Skin of body (tissue), 2 donors: ENCODE measurements around the gene TNFSF12. TPM values are rescaled to one million over a fixed set of nuclear protein-coding genes. Genes with fewer than 3 reads are reported as not detected.
A peak's percentile ranks its signal among the peaks of the same experiment; 100 is the strongest.

Source experiments
- DNase-seq: peaks from one replicate; lab custom pipeline; 2025; lab: John Stamatoyannopoulos, UW
- total RNA-seq: library from RNA; depleted of rRNA; stranded (reverse); fragments of >200 nt; gene quantifications from one replicate; pipeline ENCODE4 v1.2.3, GENCODE V29; 2014

TNFSF12 gene
- total RNA-seq, 1 donor from 2014 or later, result 4.5 TPM

DNA sequence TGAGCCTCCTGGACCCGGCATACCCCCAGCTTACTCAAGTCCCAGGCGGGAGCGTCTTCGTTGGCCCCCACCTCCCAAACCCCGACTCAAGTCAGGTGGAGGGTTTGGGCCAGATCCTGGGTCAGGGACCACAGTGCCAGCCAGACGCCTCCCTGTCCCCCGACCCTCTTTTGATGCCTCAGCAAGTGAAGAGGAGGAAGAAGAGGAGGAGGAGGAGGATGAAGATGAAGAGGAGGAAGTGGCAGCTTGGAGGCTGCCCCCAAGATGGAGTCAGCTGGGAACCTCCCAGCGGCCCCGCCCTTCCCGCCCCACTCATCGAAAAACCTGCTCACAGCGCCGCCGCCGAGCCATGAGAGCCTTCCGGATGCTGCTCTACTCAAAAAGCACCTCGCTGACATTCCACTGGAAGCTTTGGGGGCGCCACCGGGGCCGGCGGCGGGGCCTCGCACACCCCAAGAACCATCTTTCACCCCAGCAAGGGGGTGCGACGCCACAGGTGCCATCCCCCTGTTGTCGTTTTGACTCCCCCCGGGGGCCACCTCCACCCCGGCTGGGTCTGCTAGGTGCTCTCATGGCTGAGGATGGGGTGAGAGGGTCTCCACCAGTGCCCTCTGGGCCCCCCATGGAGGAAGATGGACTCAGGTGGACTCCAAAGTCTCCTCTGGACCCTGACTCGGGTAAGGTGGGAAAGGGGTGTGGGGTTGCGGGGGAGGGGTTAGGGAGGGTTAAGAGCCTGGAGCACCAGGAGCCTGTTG lies 14.4 kb downstream of the TNFSF12 start:
- DNase-seq, result no peak

DNA sequence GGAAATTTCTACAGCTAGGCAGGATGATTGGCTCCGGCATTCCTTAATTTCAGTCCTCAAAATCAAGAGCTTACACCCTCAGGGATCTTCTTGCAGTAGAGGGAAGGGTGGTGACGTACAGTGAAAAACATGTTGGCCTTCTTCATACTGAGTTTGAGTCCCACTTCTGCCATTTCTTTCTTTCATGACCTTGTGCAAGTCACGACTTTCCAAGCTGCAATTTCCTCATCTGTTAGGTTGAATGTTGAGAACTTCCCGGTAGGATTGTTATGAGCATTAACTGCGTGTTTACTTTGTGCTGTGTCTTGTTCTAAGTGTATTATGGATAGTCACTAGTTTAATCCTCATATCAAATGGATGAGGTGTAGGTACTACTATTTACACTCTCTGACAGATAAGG lies 20.7 kb downstream of the TNFSF12 start:
- DNase-seq, result no peak

DNA sequence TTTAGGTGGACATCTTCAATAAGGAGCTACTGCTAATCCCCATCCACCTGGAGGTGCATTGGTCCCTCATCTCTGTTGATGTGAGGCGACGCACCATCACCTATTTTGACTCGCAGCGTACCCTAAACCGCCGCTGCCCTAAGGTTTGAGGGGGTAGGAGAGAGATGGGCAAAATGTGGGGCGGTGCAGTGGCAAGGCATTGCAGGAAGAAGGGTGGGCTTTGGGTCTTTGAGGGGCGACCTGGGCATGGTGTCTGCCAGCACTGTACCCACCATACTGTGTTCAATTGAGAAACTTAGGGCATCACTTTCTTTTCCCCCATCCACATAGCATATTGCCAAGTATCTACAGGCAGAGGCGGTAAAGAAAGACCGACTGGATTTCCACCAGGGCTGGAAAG lies 21.5 kb downstream of the TNFSF12 start:
- DNase-seq, result no peak

DNA sequence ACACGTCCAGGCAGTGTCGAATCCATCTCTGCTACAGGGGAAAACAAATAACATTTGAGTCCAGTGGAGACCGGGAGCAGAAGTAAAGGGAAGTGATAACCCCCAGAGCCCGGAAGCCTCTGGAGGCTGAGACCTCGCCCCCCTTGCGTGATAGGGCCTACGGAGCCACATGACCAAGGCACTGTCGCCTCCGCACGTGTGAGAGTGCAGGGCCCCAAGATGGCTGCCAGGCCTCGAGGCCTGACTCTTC lies 23.4 kb downstream of the TNFSF12 start:
- DNase-seq, result no peak

DNA sequence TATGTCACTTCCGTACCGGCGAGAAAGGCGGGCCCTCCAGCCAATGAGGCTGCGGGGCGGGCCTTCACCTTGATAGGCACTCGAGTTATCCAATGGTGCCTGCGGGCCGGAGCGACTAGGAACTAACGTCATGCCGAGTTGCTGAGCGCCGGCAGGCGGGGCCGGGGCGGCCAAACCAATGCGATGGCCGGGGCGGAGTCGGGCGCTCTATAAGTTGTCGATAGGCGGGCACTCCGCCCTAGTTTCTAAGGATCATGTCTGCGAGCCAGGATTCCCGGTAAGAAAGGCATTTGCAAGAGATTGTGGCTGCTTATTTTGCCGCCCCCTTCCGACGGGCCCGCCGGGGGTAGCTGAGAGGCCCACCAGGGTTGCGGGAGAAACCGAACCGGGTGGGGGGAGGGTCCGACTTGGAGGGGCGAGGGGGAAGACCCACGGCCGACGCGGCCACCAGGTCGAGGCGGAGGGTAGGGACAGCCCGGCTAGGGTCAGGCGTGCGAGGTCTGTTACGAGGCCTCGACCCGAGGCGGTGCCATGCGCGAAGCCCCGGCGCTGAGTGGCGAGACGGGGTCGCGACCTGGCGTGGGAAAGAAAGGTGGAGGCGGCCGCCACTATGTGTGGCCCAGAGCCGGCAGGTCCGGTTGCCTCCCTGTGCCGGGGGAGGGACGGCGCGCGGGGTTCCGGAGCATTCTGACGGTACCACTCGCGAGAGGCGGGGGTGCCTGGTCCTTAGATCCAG lies 23.9 kb downstream of the TNFSF12 start:
- peak; percentile 99 for DNase-seq

DNA sequence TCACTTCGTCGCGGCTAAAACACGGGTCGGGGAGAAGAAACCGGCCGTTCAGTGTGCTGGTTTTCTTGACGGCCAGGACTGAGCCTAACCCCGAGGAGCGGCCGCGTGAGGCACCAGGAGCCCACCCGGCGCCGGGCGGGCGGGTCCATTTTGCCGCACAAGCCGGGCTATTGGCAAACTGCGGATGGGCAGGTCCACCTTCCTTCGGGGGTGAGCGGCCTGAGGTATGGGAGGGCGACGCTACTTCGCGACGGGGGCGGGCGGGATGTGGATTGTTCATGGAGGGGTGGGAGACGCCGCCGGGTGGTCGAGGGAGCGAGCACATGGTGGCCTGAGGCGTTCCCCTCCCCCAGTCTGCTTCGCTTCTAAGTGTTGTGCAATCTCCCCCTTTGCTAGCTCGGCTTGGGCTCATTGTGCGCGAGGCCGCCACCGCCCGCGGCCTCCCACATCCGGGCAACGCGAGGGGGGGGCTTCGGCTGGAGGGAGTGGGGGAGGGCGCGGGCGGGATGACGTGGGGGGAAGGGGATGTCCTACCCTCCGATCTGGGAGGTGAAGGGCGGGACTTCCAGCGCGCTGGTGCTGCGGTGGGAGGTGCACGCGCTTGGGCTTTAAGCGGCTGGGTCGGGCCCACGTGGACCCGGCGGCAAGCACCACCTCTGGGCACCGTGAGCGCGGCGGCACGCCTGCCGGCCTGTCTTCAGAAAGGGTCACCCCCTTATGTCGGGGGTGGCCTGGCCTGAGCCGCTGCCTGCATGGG lies 24.6 kb downstream of the TNFSF12 start:
- DNase-seq, result peak; percentile 95

DNA sequence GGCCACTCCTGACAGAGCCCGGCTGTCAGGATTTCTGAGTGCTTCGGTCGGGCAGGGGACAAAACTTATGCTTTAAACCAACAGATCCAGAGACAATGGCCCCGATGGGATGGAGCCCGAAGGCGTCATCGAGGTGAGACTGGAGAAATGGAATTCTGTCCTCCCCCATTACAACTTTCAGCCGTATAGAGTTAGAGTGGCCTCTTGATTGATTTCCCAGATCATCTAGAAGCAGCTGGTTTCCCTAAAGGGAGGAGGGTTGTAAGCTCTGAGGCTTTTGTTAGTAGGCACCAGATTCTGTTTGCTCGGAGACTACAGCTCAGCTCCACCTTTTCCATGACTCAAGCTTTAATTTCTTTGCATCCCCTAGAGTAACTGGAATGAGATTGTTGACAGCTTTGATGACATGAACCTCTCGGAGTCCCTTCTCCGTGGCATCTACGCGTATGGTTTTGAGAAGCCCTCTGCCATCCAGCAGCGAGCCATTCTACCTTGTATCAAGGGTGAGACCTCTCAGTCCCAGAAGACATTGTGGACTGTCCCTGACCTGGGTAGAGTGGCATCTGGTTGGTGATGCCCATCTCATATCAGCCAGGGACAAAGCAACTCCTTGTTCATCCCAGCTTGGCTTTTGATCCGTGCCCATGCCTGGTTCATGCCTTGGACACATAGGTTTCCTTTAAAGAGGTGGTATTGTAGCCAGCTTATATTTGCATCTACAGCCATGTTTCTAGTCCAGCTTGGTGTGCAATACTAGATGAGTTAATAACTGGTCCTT lies 25.5 kb downstream of the TNFSF12 start:
- DNase-seq, result no peak

DNA sequence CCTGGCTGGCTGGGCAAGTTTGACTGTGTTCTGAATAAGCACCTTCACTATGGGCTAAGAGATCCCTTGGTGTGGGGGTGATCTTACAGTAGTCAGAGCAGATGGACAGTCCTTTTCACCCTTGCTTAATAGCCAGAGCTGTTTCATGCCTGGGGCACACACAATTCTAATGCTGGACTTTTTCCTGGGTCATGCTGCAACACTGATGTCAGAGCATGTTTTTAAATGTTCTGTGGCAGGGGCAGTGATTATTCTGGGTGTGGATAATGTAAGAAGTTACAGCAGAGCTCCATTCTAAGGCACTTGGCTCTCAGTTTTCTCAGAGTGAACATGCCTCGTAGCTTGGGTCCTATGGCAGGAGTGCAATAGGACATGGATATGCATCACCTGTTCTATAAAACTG lies 26.6 kb downstream of the TNFSF12 start:
- no peak for DNase-seq

DNA sequence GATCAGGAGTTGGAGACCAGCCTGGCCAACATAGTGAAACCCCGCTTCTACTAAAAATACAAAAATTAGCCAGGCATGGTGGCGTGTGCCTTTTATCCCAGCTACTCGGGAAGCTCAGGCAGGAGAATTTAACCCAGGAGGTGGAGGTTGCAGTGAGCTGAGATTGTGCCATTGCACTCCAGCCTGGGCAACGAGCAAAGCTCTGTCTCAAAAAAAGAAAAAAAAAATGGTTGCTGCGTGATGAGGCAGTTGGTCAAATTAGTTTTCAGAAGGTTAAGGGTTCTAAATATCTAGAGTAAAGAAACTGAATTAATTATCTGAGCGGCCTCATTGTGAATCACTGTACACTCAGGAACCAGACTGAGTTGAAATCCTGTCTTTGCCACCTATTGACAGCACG lies 27.1 kb downstream of the TNFSF12 start:
- no peak for DNase-seq

DNA sequence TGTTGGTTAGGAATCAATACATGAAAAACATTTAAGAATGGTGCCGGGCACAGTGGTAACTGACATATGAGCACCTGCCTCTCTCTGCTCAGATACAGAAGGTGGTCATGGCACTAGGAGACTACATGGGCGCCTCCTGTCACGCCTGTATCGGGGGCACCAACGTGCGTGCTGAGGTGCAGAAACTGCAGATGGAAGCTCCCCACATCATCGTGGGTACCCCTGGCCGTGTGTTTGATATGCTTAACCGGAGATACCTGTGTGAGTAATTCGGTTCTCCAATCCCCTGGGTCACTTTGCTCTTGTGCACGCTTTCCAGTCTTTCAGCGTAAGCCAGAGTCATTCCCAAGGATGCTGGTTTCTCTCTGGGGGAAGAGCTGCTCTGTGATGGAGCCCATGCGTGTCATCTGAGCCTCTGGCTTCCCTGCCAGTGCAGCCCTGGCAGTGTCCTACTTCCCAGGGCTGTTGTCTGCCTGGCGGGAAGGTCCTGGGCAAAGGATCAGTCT lies 27.6 kb downstream of the TNFSF12 start:
- DNase-seq, result no peak

DNA sequence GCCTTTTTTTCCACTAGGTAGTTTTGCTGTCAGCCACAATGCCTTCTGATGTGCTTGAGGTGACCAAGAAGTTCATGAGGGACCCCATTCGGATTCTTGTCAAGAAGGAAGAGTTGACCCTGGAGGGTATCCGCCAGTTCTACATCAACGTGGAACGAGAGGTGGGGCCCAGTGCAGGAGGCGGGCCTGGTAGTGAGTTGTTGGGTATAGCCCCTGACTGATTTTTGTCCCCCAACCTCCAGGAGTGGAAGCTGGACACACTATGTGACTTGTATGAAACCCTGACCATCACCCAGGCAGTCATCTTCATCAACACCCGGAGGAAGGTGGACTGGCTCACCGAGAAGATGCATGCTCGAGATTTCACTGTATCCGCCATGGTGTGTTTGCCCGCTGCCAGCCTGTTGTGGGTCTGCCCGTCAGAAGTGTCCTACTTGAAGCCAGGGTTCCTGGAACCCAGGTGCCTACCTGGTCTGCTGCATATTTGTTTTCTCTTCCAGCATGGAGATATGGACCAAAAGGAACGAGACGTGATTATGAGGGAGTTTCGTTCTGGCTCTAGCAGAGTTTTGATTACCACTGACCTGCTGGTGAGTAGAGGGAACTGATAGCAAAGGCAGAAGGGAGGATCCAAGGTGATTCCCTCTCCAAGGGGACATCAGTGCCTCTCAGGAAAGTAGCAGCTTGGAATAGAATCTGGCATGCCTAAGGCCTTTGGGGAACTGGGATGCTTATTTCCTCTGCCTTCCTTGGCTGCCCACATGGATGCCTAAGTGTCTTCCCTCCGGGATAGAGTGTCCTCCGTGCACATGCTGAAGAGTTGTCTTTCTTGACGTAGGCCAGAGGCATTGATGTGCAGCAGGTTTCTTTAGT lies 28.7 kb downstream of the TNFSF12 start:
- no peak for DNase-seq

DNA sequence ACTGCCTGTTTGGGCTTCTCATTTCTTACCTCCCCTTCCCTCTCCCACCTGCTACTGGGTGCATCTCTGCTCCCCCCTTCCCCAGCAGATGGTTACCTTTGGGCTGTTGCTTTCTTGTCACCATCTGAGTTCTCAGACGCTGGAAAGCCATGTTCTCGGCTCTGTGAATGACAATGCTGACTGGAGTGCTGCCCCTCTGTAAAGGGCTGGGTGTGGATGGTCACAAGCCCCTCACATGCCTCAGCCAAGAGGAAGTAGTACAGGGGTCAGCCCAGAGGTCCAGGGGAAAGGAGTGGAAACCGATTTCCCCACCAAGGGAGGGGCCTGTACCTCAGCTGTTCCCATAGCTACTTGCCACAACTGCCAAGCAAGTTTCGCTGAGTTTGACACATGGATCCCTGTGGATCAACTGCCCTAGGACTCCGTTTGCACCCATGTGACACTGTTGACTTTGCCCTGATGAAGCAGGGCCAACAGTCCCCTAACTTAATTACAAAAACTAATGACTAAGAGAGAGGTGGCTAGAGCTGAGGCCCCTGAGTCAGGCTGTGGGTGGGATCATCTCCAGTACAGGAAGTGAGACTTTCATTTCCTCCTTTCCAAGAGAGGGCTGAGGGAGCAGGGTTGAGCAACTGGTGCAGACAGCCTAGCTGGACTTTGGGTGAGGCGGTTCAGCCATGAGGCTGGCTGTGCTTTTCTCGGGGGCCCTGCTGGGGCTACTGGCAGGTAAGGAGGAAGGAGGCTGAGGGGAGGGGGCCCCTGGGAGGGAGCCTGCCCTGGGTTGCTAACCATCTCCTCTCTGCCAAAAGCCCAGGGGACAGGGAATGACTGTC lies 30.4 kb downstream of the TNFSF12 start, which contains the start of gene CD68:
TSS of gene CD68 (plus strand) at position 638 of the 833 bp plus-strand sequence. CDS start at position 678, 40 bp downstream.
- DNase-seq, result peak; percentile 40

DNA sequence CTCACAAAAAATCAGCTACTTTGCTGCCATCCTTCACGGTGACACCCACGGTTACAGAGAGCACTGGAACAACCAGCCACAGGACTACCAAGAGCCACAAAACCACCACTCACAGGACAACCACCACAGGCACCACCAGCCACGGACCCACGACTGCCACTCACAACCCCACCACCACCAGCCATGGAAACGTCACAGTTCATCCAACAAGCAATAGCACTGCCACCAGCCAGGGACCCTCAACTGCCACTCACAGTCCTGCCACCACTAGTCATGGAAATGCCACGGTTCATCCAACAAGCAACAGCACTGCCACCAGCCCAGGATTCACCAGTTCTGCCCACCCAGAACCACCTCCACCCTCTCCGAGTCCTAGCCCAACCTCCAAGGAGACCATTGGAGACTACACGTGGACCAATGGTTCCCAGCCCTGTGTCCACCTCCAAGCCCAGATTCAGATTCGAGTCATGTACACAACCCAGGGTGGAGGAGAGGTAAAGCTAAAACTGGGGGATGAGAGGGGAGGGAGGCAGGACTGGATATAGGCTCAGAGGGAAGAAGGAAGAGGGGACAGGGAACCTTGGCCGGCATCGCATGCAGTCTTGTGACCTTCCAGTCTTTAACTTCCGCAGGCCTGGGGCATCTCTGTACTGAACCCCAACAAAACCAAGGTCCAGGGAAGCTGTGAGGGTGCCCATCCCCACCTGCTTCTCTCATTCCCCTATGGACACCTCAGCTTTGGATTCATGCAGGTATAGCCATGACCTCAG lies 31.2 kb downstream of the TNFSF12 start:
- no peak for DNase-seq

DNA sequence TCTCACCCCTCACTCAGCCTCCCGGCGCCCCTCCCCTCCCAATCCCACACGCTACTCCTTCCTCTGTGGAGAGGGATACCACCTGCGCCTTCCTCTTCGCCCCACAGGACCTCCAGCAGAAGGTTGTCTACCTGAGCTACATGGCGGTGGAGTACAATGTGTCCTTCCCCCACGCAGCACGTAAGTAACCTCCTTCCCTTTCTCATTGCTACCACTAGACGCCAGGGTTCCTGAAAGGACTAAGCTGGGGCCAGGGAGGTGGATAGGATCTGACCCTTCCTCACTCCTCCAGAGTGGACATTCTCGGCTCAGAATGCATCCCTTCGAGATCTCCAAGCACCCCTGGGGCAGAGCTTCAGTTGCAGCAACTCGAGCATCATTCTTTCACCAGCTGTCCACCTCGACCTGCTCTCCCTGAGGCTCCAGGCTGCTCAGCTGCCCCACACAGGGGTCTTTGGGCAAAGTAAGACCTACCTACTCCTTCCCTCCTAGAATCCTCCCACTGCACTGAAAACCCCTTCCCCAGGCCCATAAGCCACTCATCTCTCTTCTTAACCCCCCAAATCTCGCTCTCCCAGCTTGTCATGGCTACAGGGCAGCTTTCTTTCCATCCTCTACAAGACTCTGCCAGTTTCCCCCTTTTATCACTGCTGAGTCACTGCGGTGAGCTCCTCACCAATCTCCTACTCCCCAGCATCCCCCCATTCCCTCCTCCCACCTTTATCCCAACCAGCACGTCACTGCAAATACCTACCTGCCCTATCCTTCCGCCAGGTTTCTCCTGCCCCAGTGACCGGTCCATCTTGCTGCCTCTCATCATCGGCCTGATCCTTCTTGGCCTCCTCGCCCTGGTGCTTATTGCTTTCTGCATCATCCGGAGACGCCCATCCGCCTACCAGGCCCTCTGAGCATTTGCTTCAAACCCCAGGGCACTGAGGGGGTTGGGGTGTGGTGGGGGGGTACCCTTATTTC lies 32.0 kb downstream of the TNFSF12 start:
- no peak for DNase-seq

DNA sequence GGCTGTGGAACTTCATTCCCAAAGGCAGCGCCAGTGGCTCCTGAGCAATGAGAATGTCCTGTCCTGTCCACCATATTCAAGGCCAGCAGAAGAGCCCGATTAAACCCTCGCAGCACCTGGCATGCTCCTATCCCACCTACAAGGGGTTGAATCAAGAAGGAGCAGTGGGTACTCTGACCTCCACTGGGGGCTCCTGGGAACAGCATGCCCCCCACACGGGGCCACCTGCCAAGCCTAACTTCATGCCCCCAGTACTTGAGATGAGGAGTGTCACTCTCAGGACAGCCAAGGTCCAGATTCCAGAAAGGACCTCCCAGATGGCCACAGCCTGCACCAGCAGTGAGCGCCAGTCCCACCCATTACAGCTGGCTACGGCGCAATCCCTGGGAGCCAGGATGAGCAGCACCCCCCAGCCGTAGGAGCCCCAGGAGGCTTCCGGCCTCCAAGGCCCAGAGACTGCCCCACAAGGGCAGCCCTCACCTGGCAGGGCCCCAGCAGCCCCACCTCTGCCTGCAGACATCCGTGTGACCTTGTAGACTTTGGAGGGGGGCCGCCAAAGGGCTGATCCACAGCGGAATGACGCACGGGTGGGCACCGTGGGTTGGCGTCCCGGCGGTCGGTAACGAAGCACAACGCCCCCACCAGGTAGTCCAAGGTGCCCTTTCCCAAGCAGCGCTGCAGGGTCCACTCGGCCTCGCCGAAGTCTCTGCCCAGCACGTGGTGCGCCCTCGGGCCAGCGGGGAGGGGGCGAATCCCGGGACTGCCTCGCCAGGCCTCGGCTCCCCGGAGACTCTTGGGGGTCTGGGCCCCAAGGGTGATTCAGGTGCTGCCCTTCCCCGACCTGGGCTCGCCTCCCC lies 33.8 kb downstream of the TNFSF12 start:
- no peak for DNase-seq

DNA sequence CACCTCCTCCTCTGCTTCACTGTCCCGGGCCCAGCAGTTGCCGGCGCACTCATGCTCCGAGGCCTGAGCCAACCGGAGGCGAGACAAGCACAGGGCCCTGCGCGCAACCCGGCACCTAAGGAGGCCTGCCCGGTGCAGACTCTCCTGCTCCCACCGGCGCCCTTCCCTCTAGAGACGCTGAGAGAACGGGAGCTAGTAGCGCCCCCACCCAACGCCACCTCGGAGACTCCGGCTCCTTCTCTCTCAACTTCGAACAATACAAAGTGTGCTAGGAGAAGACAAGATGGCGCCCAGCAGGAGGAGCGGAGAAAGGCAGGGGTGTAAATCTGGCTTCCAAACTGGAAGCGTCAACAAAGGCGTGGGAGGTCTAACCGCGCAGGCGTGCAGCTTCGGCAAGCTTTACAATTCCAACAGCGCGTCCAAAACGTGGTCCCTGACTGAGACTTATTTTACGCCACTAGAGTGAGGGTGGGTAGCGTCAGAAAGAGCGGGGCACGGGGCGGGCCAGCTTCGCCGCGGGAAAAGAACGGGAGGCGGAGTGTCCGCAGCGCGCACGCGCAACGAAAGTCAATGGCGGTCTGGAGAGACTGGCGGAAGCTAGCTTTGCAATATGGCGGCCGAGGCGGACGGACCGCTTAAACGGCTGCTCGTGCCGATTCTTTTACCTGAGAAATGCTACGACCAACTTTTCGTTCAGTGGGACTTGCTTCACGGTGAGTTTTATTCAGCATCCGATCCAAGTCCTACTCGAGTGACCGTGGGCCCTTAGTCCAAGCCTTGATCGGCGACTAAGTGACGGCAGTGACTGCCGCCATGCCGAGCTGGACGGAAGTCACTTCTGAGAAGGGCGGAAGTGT lies 34.6 kb downstream of the TNFSF12 start, which contains the start of gene MPDU1:
TSS of gene MPDU1 (plus strand) at position 600 of the 857 bp plus-strand sequence. CDS start at position 611, 11 bp downstream.
- DNase-seq, result peak; percentile 100
